Measurements from ENCODE around the gene CRLF1. TPM values are rescaled to one million over a fixed set of nuclear protein-coding genes. Genes with fewer than 3 reads are reported as not detected.

CRLF1 gene
- total RNA-seq, 1 donor from 2014 or later = 2.6 TPM

DNA sequence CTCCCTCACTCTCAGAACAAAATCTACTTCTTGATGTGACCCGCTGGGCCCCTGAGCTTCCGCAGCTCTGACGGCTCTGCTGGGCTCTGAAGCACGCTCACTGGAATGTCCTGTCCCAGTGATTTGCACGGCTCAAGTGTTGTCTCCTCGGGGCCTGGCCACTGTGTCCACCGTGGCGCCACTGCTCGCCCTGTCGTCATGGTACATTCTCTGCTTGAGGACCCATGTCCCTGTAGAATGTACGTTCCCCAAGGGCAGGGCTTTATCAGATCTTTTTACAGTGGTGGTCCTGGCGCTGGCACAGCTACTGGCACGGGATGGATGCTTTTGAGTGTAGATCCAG, 42.3 kb upstream of the CRLF1 start:
- Histone ChIP-seq H3K9ac (ENCODE audit: low read depth in 1 of 3, low read length in 3 of 3) (peak overlapping the region; percentile 32 to 80 (median 74)), H3K9me3 (ENCODE audit: control insufficient read depth in 3 of 3, low read length in 3 of 3) (no peaks in the 10 kb centered on the region), H3K4me3 (ENCODE audit: low read length in 3 of 3) (peak overlapping the region; percentile 51 to 63 (median 62)), H3K36me3 (ENCODE audit: control insufficient read depth in 3 of 3, insufficient read depth in 3 of 3, low read length in 3 of 3) (no peaks in the 10 kb centered on the region), H3K4me1 (ENCODE audit: control insufficient read depth in 3 of 3, insufficient read depth in 3 of 3, low read length in 3 of 3) (peaks cover 50 to 66% (median 55%) of the 10 kb centered on the region in 3 donors), H3K27me3 (ENCODE audit: control insufficient read depth in 3 of 3, insufficient read depth in 3 of 3, low read length in 3 of 3) (no peaks in the 10 kb centered on the region), H3K27ac (ENCODE audit: low read depth, low read length) (peak overlapping the region; percentile 87)

DNA sequence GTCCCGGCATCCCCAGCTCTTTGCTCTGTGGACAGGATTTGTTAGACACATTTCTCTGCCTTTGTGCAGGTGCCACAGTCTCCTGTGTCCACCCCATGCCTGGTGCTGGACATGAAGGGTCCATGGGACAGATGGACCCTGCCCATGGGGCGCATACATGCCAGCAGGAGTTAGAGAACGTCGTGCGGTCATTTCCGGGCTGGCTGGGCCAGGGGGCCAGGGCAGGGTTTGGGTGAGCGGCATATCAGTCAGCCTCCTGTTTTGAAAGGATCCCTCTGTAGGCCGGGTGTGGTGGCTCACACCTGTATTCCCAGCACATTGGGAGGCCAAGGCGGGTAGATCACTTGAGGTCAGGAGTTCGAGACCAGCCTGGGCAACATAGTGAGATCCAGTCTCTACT, 41.2 kb upstream of the CRLF1 start:
- Histone ChIP-seq H3K9me3 (ENCODE audit: control insufficient read depth in 3 of 3, low read length in 3 of 3) (no peaks in the 10 kb centered on the region), H3K4me3 (ENCODE audit: low read length in 3 of 3) (no peak overlapping the region), H3K36me3 (ENCODE audit: control insufficient read depth in 3 of 3, insufficient read depth in 3 of 3, low read length in 3 of 3) (no peaks in the 10 kb centered on the region), H3K27ac (ENCODE audit: low read depth, low read length) (no peak overlapping the region), H3K4me1 (ENCODE audit: control insufficient read depth in 3 of 3, insufficient read depth in 3 of 3, low read length in 3 of 3) (peaks cover 50 to 66% (median 55%) of the 10 kb centered on the region in 3 donors), H3K27me3 (ENCODE audit: control insufficient read depth in 3 of 3, insufficient read depth in 3 of 3, low read length in 3 of 3) (no peaks in the 10 kb centered on the region), H3K9ac (ENCODE audit: low read depth in 1 of 3, low read length in 3 of 3) (no peak overlapping the region)

DNA sequence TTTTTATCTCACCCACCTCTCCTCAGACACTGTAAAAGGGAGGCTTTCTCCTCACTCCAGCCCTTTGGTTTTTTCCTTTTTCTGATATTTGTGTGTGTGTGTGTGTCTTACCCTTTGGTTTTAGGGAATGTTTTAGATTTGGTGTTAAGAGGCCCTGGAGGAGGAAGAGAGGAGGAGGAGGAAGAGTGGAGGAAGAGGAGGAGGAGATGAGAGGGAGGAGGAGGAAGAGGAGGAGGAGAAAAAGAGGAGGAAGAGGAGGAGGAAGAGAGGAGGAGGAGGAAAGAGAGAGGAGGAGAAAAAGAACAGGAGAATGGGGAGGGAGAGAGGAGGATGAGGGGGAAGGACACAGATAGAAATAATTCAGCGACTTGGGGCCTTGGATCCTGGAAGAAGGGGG, 40.8 kb upstream of the CRLF1 start:
- Histone ChIP-seq H3K4me1 (ENCODE audit: control insufficient read depth in 3 of 3, insufficient read depth in 3 of 3, low read length in 3 of 3) (peaks cover 50 to 66% (median 55%) of the 10 kb centered on the region in 3 donors), H3K27me3 (ENCODE audit: control insufficient read depth in 3 of 3, insufficient read depth in 3 of 3, low read length in 3 of 3) (no peaks in the 10 kb centered on the region), H3K36me3 (ENCODE audit: control insufficient read depth in 3 of 3, insufficient read depth in 3 of 3, low read length in 3 of 3) (no peaks in the 10 kb centered on the region), H3K9me3 (ENCODE audit: control insufficient read depth in 3 of 3, low read length in 3 of 3) (no peaks in the 10 kb centered on the region), H3K27ac (ENCODE audit: low read depth, low read length) (no peak overlapping the region), H3K4me3 (ENCODE audit: low read length in 3 of 3) (no peak overlapping the region), H3K9ac (ENCODE audit: low read depth in 1 of 3, low read length in 3 of 3) (no peak overlapping the region)

DNA sequence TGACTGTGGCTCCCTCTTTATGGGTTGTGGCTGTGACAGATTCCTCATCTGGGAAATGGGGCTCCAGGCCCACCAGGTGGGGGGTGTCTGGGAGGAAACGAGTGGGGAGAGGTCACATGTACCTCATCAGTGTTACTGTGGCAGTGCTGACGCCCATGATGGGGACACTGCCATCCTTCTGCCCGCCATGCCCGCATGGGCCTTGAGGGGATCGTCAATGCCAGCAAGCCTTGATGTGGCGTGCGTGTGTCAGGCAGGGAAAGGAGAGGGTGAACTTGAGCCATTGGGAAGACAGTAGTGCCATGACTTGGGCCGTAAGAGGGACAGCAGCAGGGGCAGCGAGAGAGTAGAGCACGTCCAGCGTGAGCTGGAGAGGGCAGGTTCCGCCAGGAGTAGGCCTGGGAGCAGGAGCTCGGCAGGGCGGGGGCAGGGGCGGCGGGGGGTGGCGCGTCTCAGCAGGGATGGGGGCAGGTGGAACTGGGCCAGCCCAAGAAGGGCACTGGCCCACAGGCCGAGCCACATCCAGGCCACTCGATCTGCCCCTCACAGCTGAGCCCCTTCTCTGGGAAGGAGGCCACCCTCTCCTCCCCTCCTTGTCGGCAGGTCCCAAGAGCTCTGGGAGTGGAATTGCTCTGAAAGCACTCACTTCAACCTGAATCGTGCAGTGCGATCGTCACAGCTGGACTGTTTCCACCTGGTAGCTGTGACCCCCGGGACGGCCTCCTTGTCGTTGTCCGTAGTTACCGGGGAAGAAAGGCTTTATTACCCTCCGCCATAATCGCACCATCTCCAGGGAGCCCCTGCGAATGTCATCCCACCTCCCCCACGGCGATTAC, 40.2 kb upstream of the CRLF1 start:
- H3K27ac ChIP-seq (ENCODE audit: low read depth, low read length) = no peak overlapping the region
- peak overlapping the region in 1 of 3 donors; percentile 16 for H3K9ac ChIP-seq (ENCODE audit: low read depth in 1 of 3, low read length in 3 of 3)
- no peaks in the 10 kb centered on the region for H3K36me3 ChIP-seq (ENCODE audit: control insufficient read depth in 3 of 3, insufficient read depth in 3 of 3, low read length in 3 of 3)
- H3K4me1 ChIP-seq (ENCODE audit: control insufficient read depth in 3 of 3, insufficient read depth in 3 of 3, low read length in 3 of 3) = peaks cover 46 to 62% (median 51%) of the 10 kb centered on the region in 3 donors
- H3K27me3 ChIP-seq (ENCODE audit: control insufficient read depth in 3 of 3, insufficient read depth in 3 of 3, low read length in 3 of 3) = no peaks in the 10 kb centered on the region
- no peaks in the 10 kb centered on the region for H3K9me3 ChIP-seq (ENCODE audit: control insufficient read depth in 3 of 3, low read length in 3 of 3)
- H3K4me3 ChIP-seq (ENCODE audit: low read length in 3 of 3) = no peak overlapping the region

DNA sequence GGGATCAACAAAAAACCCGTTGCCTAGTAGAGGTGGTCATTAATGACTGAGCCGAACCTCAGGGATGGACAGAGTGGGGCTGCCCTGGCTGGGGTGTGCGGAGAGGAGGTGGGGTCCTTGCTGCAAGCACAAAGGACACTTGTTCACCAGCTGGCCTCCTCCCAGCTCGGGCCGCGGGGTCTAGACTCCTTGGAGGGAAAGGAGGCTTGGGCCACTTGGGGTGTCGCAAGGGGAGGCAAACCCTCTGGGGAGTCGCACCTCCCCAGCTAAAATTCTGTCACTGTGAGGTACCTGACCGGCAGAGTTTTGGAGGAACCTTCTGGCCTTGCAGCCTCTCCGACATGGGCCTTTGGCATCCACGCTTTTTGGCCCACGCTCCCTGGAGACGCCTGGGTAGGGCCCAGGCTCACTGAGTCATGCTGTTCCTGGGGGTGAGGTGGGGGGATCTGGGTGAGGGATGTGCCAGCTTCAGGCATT, 38.5 kb upstream of the CRLF1 start:
- Histone ChIP-seq H3K4me1 (ENCODE audit: control insufficient read depth in 3 of 3, insufficient read depth in 3 of 3, low read length in 3 of 3) (peaks cover 30 to 45% (median 34%) of the 10 kb centered on the region in 3 donors), H3K4me3 (ENCODE audit: low read length in 3 of 3) (peak overlapping the region in 1 of 3 donors; percentile 21), H3K9me3 (ENCODE audit: control insufficient read depth in 3 of 3, low read length in 3 of 3) (no peaks in the 10 kb centered on the region), H3K9ac (ENCODE audit: low read depth in 1 of 3, low read length in 3 of 3) (peak overlapping the region in 1 of 3 donors; percentile 50), H3K36me3 (ENCODE audit: control insufficient read depth in 3 of 3, insufficient read depth in 3 of 3, low read length in 3 of 3) (no peaks in the 10 kb centered on the region), H3K27ac (ENCODE audit: low read depth, low read length) (peak overlapping the region; percentile 45), H3K27me3 (ENCODE audit: control insufficient read depth in 3 of 3, insufficient read depth in 3 of 3, low read length in 3 of 3) (no peaks in the 10 kb centered on the region)

DNA sequence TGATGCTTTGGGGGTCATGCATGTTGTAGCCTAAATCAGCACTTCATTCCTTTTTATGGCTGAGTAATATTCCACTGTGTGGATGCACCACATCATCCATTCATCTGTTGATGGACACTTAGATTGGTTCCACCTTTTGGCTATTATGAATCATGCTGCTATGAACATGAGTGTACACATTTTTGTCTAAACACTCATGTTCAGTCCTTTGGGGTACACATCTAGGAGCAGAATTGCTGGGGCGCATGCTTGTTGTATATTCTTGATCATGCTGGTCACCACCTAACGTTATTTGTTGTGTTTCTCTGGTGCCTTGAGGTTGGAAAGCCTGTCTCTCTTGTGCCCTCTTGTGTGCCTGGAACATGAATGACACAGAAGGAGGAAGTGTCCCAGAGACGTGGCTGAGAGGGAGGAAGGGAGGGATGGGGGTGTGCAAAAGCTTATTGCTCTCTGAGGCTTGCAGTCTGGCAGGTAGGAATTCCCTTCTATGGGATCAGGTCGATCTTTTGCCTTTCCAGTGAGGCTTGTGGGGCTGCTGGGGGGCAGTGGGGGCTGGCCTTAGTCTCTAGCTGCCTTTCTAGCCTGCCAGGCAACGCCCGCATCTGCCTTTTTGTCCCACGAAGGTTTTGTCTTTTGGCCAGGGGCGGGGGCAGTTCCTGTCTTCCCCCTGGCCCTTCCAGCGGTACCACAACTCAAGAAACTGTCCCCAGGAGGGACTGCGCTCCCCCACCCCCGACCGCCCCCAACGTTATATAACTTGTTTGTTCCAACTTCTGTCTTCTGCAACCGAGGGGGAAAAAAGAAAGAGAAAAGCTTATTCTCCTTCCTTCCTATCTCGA, 37.8 kb upstream of the CRLF1 start:
- Histone ChIP-seq H3K27ac (ENCODE audit: low read depth, low read length) (peak overlapping the region; percentile 45), H3K36me3 (ENCODE audit: control insufficient read depth in 3 of 3, insufficient read depth in 3 of 3, low read length in 3 of 3) (no peaks in the 10 kb centered on the region), H3K9ac (ENCODE audit: low read depth in 1 of 3, low read length in 3 of 3) (peak overlapping the region in 1 of 3 donors; percentile 50), H3K4me3 (ENCODE audit: low read length in 3 of 3) (peak overlapping the region in 1 of 3 donors; percentile 21), H3K9me3 (ENCODE audit: control insufficient read depth in 3 of 3, low read length in 3 of 3) (no peaks in the 10 kb centered on the region), H3K4me1 (ENCODE audit: control insufficient read depth in 3 of 3, insufficient read depth in 3 of 3, low read length in 3 of 3) (peaks cover 24 to 38% (median 28%) of the 10 kb centered on the region in 3 donors), H3K27me3 (ENCODE audit: control insufficient read depth in 3 of 3, insufficient read depth in 3 of 3, low read length in 3 of 3) (no peaks in the 10 kb centered on the region)

DNA sequence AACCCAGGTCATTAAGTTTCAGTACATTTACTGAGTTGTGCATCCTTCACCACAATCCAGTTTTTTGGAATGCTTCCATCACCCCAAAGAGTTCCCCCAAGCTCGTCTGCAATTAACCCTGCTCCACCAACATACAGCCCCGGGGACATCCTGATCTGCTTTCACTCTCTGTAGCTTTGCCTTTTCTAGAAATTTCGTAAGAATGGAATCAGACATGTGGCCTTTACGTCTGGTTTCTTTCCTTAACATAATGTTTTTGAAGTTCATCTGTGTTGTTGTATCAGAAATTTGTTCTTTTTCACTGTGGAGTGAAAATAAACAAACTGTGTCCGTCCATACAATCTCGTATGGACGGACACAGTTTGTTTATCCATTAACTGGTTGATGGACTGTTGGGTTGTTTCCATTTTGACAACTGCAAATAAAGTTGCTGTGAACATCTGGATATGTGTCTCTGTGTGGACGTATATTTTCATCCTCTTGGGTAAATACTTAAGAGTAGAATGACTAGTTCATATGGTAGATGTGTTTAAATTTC, 33.2 kb upstream of the CRLF1 start:
- Histone ChIP-seq H3K9me3 (ENCODE audit: control insufficient read depth in 3 of 3, low read length in 3 of 3) (no peaks in the 10 kb centered on the region), H3K36me3 (ENCODE audit: control insufficient read depth in 3 of 3, insufficient read depth in 3 of 3, low read length in 3 of 3) (no peaks in the 10 kb centered on the region), H3K4me3 (ENCODE audit: low read length in 3 of 3) (no peak overlapping the region), H3K9ac (ENCODE audit: low read depth in 1 of 3, low read length in 3 of 3) (no peak overlapping the region), H3K4me1 (ENCODE audit: control insufficient read depth in 3 of 3, insufficient read depth in 3 of 3, low read length in 3 of 3) (peaks cover 12 to 22% (median 15%) of the 10 kb centered on the region in 3 donors), H3K27ac (ENCODE audit: low read depth, low read length) (no peak overlapping the region), H3K27me3 (ENCODE audit: control insufficient read depth in 3 of 3, insufficient read depth in 3 of 3, low read length in 3 of 3) (no peaks in the 10 kb centered on the region)

DNA sequence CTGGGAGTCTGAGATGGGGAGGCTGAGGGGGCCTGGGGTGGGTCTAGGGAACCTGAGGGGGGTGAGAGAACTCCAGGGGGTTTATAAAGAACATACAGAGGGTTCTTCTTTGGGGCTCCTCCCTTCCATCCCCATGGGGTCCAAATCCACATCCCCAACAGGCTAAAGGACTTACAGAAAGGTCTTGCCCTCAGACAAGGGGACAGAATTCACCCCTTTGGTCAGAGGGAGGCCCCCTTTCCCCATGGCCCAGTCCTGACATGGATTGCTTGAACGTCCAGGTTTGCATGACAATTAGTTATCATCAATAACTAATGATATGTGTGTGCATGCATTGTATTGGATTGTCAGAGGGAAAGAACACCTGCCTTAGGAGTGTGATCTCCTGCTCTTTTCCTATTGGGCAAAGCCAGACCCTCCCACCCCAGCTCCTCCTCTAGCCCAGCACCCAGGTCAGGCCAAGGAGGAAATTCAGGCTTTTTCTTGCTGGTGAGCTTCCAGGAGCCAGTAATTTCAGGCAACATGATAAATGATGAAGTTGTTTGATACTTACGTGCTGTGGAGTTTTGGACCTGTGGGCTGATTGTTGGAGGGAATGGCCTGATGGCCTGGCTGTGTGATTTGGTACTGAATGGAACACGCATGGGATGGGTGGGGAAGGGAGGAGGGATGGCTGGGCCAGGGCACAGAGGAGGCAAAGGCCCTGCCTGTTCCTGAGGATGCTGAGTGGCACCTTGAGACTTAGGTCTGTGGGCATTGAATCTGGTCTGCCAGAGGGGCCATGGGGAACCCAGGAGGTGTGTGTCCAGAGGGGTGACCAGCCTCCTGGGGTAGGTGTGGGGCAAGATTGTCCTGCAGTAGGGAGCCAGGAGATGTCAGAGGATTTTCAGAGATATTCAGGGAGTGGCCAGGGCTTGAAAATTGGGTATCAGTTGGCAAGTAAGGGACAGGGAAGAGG, 31.4 kb upstream of the CRLF1 start:
- Histone ChIP-seq H3K9ac (ENCODE audit: low read depth in 1 of 3, low read length in 3 of 3) (peak overlapping the region in 2 of 3 donors; percentile 95 to 97), H3K9me3 (ENCODE audit: control insufficient read depth in 3 of 3, low read length in 3 of 3) (no peaks in the 10 kb centered on the region), H3K4me3 (ENCODE audit: low read length in 3 of 3) (peak overlapping the region; percentile 78 to 90 (median 86)), H3K27ac (ENCODE audit: low read depth, low read length) (peak overlapping the region; percentile 88), H3K36me3 (ENCODE audit: control insufficient read depth in 3 of 3, insufficient read depth in 3 of 3, low read length in 3 of 3) (no peaks in the 10 kb centered on the region), H3K27me3 (ENCODE audit: control insufficient read depth in 3 of 3, insufficient read depth in 3 of 3, low read length in 3 of 3) (no peaks in the 10 kb centered on the region), H3K4me1 (ENCODE audit: control insufficient read depth in 3 of 3, insufficient read depth in 3 of 3, low read length in 3 of 3) (peaks cover 12 to 18% (median 12%) of the 10 kb centered on the region in 3 donors)
